HCT116 (cell line): ENCODE results near the gene DIPK1B. TPM values are rescaled to one million over a fixed set of nuclear protein-coding genes. Genes with fewer than 3 reads are reported as not detected.

ENCODE experiments used
- ATAC-seq: fragments of 200-7000 bp; cut with Tn5 transposase; 2 replicates; pipeline ENCODE4 v1.9.1; 2020; ENCODE audit warnings: mild to moderate bottlenecking, moderate library complexity
- BruUV-seq: library from RNA; stranded (reverse); fragments of 400-500 nt; replicated peaks from 2 replicates; lab custom pipeline; 2021; lab: Mats Ljungman, UMichigan
- CTCF ChIA-PET: fragments of 300-600 bp; sonication (Branson Sonifier 250); formaldehyde crosslinking; loops from one replicate; lab custom pipeline; 2021; ENCODE audit warnings: antibody characterized with exemption; lab: Charles Lee
- POLR2A ChIA-PET: fragments of 300-600, 350-600 bp; sonication (Branson Sonifier 250); formaldehyde crosslinking; loops from one replicate; lab custom pipeline; 2021; ENCODE audit warnings: antibody characterized with exemption; lab: Charles Lee
- RAD21 ChIA-PET, 2 experiments: fragments of 300-600 bp; sonication (Branson Sonifier 250); formaldehyde crosslinking; loops; one replicate each; lab custom pipeline; 2023; ENCODE audit warnings: low total read pairs in 2 of 2; ENCODE audit not compliant: uncharacterized antibody in 2 of 2, unreplicated experiment in 2 of 2, low non-redundant PET in 1 of 2; lab: Charles Lee
- DNase-seq: peaks from one replicate; pipeline ENCODE4 v3.0.0-alpha.2; 2010; ENCODE audit warnings: low read depth, low spot score
- H2AFZ ChIP-seq: fragments of 200-600 bp; shearing (Covaris generic), sonication (generic); 2 replicates; pipeline ENCODE4 v1.6.1; 2017; ENCODE audit warnings: low read depth, mixed run types, mixed read lengths, antibody characterized with exemption, low read length; ENCODE audit not compliant: poor library complexity, severe bottlenecking
- H3K27ac ChIP-seq: 2 replicates; pipeline ENCODE4 v1.5.1; 2012; ENCODE audit warnings: low read depth, low read length
- H3K27me3 ChIP-seq: fragments of 200-600 bp; sonication (generic); 2 replicates; pipeline ENCODE4 v1.6.1; 2016; ENCODE audit warnings: mixed run types, low read length, mixed read lengths; ENCODE audit not compliant: insufficient read depth
- H3K36me3 ChIP-seq, 2 experiments: fragments of 200-500 bp in 1 of 2; fragments of 200-600 bp in 1 of 2; sonication (Bioruptor generic) in 1 of 2; sonication (generic) in 1 of 2; 2 replicates each; pipeline versions ENCODE4 v1.5.1 to v1.6.1; 2014 to 2016; ENCODE audit warnings: low read length in 2 of 2, inconsistent platforms in 1 of 2, mixed read lengths in 1 of 2, mixed run types in 1 of 2; ENCODE audit not compliant: insufficient read depth in 2 of 2, control insufficient read depth in 1 of 2
- H3K4me1 ChIP-seq, 2 experiments: fragments of 200-600 bp in 1 of 2; sonication (generic) in 1 of 2; 2 replicates each; pipeline versions ENCODE4 v1.5.1 to v1.6.1; 2012 to 2017; ENCODE audit warnings: low read length in 2 of 2, inconsistent platforms in 1 of 2, mild to moderate bottlenecking in 1 of 2, mixed read lengths in 1 of 2, mixed run types in 1 of 2, moderate library complexity in 1 of 2; ENCODE audit not compliant: insufficient read depth in 2 of 2, control insufficient read depth in 1 of 2
- H3K4me2 ChIP-seq: fragments of 200-600 bp; sonication (generic); 2 replicates; pipeline ENCODE4 v1.6.1; 2017; ENCODE audit warnings: mixed run types, low read length, mixed read lengths
- H3K4me3 ChIP-seq, 2 experiments: fragments of 200-600 bp in 1 of 2; sonication (generic) in 1 of 2; replicated peaks in 1 of 2; 2 replicates each; pipeline ENCODE4 v1.5.1; 2011 to 2016; ENCODE audit warnings: low read length in 2 of 2, control low read depth in 1 of 2, low read depth in 1 of 2, mild to moderate bottlenecking in 1 of 2, mixed read lengths in 1 of 2, mixed run types in 1 of 2
- H3K79me2 ChIP-seq: fragments of 200-600 bp; sonication (generic); 2 replicates; pipeline ENCODE4 v1.6.1; 2017; ENCODE audit warnings: mild to moderate bottlenecking, mixed run types, low read length, moderate library complexity, mixed read lengths; ENCODE audit not compliant: insufficient read depth
- H3K9ac ChIP-seq: fragments of 200-600 bp; sonication (generic); 2 replicates; pipeline ENCODE4 v1.6.1; 2016; ENCODE audit warnings: low read length, mixed read lengths
- H3K9me2 ChIP-seq: fragments of 200-600 bp; sonication (generic), shearing (Covaris generic); 2 replicates; pipeline ENCODE4 v1.6.1; 2017; ENCODE audit warnings: mixed run types, mild to moderate bottlenecking, moderate library complexity; ENCODE audit not compliant: insufficient read depth
- H3K9me3 ChIP-seq, 2 experiments: fragments of 200-500 bp in 1 of 2; fragments of 200-600 bp in 1 of 2; sonication (Bioruptor generic) in 1 of 2; sonication (generic) in 1 of 2; 2 replicates each; pipeline ENCODE4 v1.6.1; 2014 to 2017; ENCODE audit warnings: low read length in 2 of 2, mixed read lengths in 2 of 2, inconsistent platforms in 1 of 2, low read depth in 1 of 2, mild to moderate bottlenecking in 1 of 2, mixed run types in 1 of 2, moderate library complexity in 1 of 2; ENCODE audit not compliant: control insufficient read depth in 1 of 2, insufficient read depth in 1 of 2
- H4K20me1 ChIP-seq: fragments of 200-600 bp; sonication (generic), shearing (Covaris generic); 2 replicates; pipeline ENCODE4 v1.6.1; 2017; ENCODE audit warnings: mixed run types, mild to moderate bottlenecking, moderate library complexity; ENCODE audit not compliant: insufficient read depth
- CBX3 ChIP-seq: IDR thresholded peaks from 2 replicates; pipeline ENCODE4 v1.6.1; 2012; ENCODE audit warnings: low read depth
- CTCF ChIP-seq, 3 experiments: fragments of 200-600 bp in 1 of 3; sonication (generic) in 1 of 3; IDR thresholded peaks in 2 of 3; conservative IDR thresholded peaks in 1 of 3; 2 replicates each; pipeline ENCODE4 v1.5.1; 2012 to 2017; ENCODE audit warnings: low read depth in 2 of 3, low read length in 2 of 3, antibody characterized with exemption in 1 of 3, borderline replicate concordance in 1 of 3, control low read depth in 1 of 3, mild to moderate bottlenecking in 1 of 3, mixed read lengths in 1 of 3, mixed run types in 1 of 3, moderate library complexity in 1 of 3; ENCODE audit not compliant: insufficient read depth in 1 of 3
- EGR1 ChIP-seq: IDR thresholded peaks from 2 replicates; pipeline ENCODE4 v1.6.1; 2012; ENCODE audit warnings: low read depth
- EZH2 ChIP-seq: fragments of 200-600 bp; sonication (generic); IDR thresholded peaks from 2 replicates; pipeline ENCODE4 v1.6.1; 2017; ENCODE audit warnings: antibody characterized with exemption, mixed run types
- EZH2phosphoT487 ChIP-seq: fragments of 200-600 bp; IDR thresholded peaks from 2 replicates; pipeline ENCODE4 v1.6.1; 2018; ENCODE audit warnings: antibody characterized with exemption, borderline replicate concordance
- FOSL1 ChIP-seq: IDR thresholded peaks from 2 replicates; pipeline ENCODE4 v1.6.1; 2012; ENCODE audit warnings: low read depth
- MAX ChIP-seq: IDR thresholded peaks from 2 replicates; pipeline ENCODE4 v1.6.1; 2012
- POLR2A ChIP-seq: IDR thresholded peaks from 2 replicates; pipeline ENCODE4 v1.7.0; 2011; ENCODE audit warnings: borderline replicate concordance; ENCODE audit not compliant: insufficient read depth, insufficient read length; ENCODE audit errors: extremely low read depth
- POLR2AphosphoS5 ChIP-seq: IDR thresholded peaks from 2 replicates; pipeline ENCODE4 v1.6.1; 2011; ENCODE audit warnings: mild to moderate bottlenecking, low read depth, low read length, moderate library complexity
- SIN3A ChIP-seq: IDR thresholded peaks from 2 replicates; pipeline ENCODE4 v1.6.1; 2012; ENCODE audit warnings: low read depth
- SP1 ChIP-seq: IDR thresholded peaks from 2 replicates; pipeline ENCODE4 v1.6.1; 2012; ENCODE audit warnings: low read depth
- TCF7L2 ChIP-seq: IDR thresholded peaks from 2 replicates; pipeline ENCODE4 v1.7.0; 2011; ENCODE audit warnings: borderline replicate concordance, inconsistent platforms; ENCODE audit not compliant: insufficient read depth, insufficient read length; ENCODE audit errors: extremely low read depth
- YY1 ChIP-seq: IDR thresholded peaks from 2 replicates; pipeline ENCODE4 v1.6.1; 2011; ENCODE audit warnings: low read length, low read depth, moderate library complexity, mild to moderate bottlenecking; ENCODE audit not compliant: insufficient replicate concordance; ENCODE audit errors: extremely low read depth
- ZBTB33 ChIP-seq: IDR thresholded peaks from 2 replicates; pipeline ENCODE4 v1.6.1; 2011; ENCODE audit warnings: mild to moderate bottlenecking, low read length, moderate library complexity; ENCODE audit not compliant: insufficient replicate concordance; ENCODE audit errors: extremely low read depth
- ZFX ChIP-seq: fragments of 450-650 bp; IDR thresholded peaks from 2 replicates; pipeline ENCODE4 v1.6.1; 2017
- ZNF274 ChIP-seq: fragments of 200-500 bp; sonication (Bioruptor generic); IDR thresholded peaks from 2 replicates; pipeline ENCODE4 v1.6.1; 2014; ENCODE audit warnings: mild to moderate bottlenecking, low read depth, low read length, inconsistent platforms
- intact Hi-C: fragments of 100-400 bp; cut with micrococcal nuclease; formaldehyde crosslinking; loops from 2 replicates; pipeline ENCODE4 v1.10.0; 2022
- total RNA-seq: library from RNA; stranded (reverse); gene quantifications from one replicate; pipeline ENCODE4 v1.2.1, GENCODE V29; 2021; ENCODE audit not compliant: unreplicated experiment

The DIPK1B gene
- total RNA-seq, 1 experiment from 2014 or later = 15.6 TPM

- Histone ChIP-seq H3K9me2 (no peaks in the 10 kb centered on the region), H3K36me3 (no peaks in the 10 kb centered on the region), H3K4me2 (no peak overlapping the region), H3K9ac (no peak overlapping the region), H3K4me3 (no peak overlapping the region), H3K27me3 (no peaks in the 10 kb centered on the region), H4K20me1 (no peaks in the 10 kb centered on the region), H2AFZ (no peak overlapping the region), H3K9me3 (peaks cover 0 to 9% of the 10 kb centered on the region in 2 experiments; a peak in 2 of 4 replicates), H3K79me2 (no peaks in the 10 kb centered on the region), H3K27ac (no peak overlapping the region), H3K4me1 (peaks cover 10 to 18% of the 10 kb centered on the region in 2 experiments; a peak in 3 of 4 replicates)
- intact Hi-C loops = loop anchor here (1.0 kb wide), 1 partner anchor 27 kb away; no protein-coding TSS in a partner anchor
- CTCF ChIA-PET = interaction anchor here (0.7 to 1.1 kb wide), 5 partner anchors 8 to 269 kb away, joined by 3 to 4 read pairs (median 3); no protein-coding TSS in a partner anchor
- no peak for DNase-seq
- ATAC-seq = no peak
- TF ChIP-seq ZBTB33 (no peak), ZNF274 (no peak), EZH2phosphoT487 (no peak), SP1 (no peak), CBX3 (no peak), POLR2A (no peak), EGR1 (no peak), ZFX (no peak), MAX (no peak), POLR2AphosphoS5 (no peak), CTCF (IDR thresholded peaks at IDR 0.05 in 2 of 3, conservative IDR thresholded peaks at IDR 0.05 in 1 of 3; ENCODE audit: borderline replicate concordance in 1 of 3, insufficient read depth in 1 of 3, low read depth in 2 of 3, low read length in 2 of 3) (no peak), TCF7L2 (no peak), YY1 (no peak), FOSL1 (no peak), EZH2 (no peak), SIN3A (no peak)
- RAD21 ChIA-PET = interaction anchor here in 1 of 2 experiments (0.8 to 1.1 kb wide), 2 partner anchors 64 to 277 kb away, joined by 3 to 4 read pairs; no protein-coding TSS in a partner anchor
- no TSS peak for BruUV-seq
- POLR2A ChIA-PET = interaction anchor here (1.4 kb wide), 1 partner anchor 31 kb away, joined by 7 read pairs; no protein-coding TSS in a partner anchor
These were observed 45.4 kb downstream of the DIPK1B start for GRCh38 chr9:136757751-136758140.
